ENCODE data around the gene SHISA7.
"Not testable (repeated sequence)": the region's sequence is repeated elsewhere in the genome, so short reads cannot be mapped to it uniquely, and the experiment has no call there.

SHISA7 gene

GRCh38 chr19:55409179-55409578, 33.9 kb downstream of the SHISA7 start:
- DNase-seq = not testable (repeated sequence)

DNA sequence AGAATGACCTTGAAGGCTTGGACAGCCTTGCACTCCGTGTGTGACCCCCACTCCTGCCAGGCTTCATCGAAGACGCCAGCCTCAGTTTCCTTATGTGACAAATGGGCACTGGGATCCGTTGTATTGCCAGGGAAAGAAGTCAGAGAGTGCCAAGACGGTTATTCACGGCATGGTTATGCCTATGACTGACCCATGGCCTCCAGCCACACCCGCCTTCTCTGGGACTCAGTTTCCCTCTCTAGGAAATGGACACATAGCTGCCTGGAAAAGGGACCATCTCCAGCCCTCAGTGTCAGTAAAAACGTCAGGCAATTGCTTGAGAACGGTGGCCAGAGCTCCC, 34.6 kb downstream of the SHISA7 start:
- no peak for DNase-seq

DNA sequence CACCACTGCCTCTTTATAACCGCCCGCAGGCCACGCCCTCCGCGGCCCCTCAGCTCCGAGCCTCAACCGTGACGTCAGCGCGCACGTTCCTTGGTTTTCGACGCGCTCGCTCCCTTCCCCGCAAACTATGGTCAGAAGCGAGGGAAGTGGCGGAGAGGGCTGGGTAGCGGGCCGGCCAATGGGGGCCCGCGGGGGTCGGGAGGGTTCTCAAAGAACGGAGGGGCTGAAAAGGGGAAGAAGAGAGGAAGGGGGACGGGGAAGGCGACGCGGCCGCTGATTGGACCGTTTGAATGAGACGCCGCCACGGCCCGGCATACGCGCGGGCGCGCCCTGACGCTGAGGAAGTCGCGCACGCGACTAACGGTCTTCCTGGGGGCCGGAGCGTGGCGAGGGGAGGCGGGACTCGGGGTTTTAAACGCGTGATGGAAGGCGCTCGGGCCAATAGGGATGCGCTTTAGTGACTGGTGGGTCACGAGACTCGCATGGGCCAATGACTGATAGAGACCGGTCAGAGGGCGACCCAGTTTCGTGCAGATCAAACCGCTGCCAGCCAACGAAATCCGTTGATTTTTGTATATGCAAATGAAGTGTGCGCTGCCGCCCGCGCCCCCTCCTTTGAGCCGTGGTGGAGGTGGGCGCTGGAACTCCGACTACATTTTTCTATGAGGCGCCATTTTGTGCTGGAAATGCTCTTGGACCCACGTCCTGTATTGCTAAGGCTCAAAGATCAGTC, 35.1 kb downstream of the SHISA7 start:
- peak; percentile 98 for DNase-seq

- DNase-seq = not testable (repeated sequence)
These were observed 35.6 kb downstream of the SHISA7 start, which contains the start of gene UBE2S for GRCh38 chr19:55407550-55407799. Gene UBE2S, minus strand, starts transcription at chr19:55407788. Its CDS starts 199 bp downstream, at chr19:55407589.

GRCh38 chr19:55406826-55407549, 36.1 kb downstream of the SHISA7 start:
- no peak for DNase-seq

GRCh38 chr19:55406091-55406825, 36.8 kb downstream of the SHISA7 start:
- DNase-seq = no peak

DNA sequence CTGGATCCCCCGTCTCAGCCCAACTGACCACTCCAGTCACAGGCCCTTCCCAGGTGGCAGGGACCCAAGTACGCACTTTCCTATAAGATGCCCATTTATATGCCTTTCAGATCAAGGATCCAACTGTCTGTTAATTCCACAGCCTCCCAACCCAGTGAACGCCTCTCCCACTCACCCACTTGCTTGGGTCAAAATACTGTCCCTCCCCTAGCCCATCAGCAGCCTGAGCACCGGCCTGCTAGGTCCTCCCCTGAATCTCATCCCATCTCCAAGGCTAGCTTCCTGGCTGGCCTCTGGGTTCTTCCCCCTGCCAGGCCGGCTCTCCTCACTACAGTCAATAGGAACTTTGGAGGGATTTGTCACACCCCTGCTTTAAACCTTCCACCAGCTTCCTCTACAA, 37.5 kb downstream of the SHISA7 start:
- no peak for DNase-seq

- DNase-seq = no peak
These were observed 40.6 kb downstream of the SHISA7 start for GRCh38 chr19:55402509-55402908.

GRCh38 chr19:55401390-55401789, 41.7 kb downstream of the SHISA7 start:
- not testable (repeated sequence) for DNase-seq

DNA sequence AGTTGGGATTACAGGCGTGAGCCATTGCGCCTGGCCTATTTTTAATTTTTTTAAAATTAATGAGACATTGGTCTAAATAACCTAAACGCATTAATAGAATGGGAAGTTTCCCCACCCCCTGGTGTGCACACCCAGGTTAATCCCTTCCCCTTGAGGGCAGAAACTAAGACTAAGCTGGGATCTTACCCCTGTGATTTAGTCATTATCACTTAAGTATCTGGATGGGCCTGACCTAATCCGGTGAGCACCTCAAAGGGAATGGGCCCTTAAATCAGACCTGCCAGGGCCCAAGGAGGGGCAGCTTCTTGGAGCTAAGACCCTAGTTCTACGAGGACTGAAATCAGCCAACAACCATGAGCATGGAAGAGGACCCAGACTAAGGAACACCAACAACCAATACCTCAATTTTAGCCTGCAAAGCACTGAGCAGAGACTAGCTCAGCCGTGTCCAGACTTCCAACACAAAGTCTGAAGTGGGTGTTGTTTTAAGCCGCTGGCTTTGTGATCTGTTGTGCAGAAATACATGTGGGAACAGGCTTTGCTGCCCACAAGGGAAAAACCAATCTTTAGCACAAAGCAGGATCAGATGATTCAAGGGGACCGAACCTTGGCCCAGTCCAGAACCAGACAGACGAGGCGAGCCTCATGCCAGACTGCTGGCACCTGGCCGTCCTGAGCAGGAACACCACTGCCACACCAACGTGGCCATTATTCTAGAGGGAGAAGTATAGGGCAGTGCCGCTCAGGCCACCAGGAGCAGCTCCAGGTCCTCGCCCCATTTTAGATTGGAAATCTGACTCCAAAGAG, 42.6 kb downstream of the SHISA7 start:
- no peak for DNase-seq

- DNase-seq = peak; percentile 66
These were observed 44.7 kb downstream of the SHISA7 start for GRCh38 chr19:55398200-55398925.

GRCh38 chr19:55392820-55393761, 50.0 kb downstream of the SHISA7 start:
- DNase-seq = no peak

DNA sequence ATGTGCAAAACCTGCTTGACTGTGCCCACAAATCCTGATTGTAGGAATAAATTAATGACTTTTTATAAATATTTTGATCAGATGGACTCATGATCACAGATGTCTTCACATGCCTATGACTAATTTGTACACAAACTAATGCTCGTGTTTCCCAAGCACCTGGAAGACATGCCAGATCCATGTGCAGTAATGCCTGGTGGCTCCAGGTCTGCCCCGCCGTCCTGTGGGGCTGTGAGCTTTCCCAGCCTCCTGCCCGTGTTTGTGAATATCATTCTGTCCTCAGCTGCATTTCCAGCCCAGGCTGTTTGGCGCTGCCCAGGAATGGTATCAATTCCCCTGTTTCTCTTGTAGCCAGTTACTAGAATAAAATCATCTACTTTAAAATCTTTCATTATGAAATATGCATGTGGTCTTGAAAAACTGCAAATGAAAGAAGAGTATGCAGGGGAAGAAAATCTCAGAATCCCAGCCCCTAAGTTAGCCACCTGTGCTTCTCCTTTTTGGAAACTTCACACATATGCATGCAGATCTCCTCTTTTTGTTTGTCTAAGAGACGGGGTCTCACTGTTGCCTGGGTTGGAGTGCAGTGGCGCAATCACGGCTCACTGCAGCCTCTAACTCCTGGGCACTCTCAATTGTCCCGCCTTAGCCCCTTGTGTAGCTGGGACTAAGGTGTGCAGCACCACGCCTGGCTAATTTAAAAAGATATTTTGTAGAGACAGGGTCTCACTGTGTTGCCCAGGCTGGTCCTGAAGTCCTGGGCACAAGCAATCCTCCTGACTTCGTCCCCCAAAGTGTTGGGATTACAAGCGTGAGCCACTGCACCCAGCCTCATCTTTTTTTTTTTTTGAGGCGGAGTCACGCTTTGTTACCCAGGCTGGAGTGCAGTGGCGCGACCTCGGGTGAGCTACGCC, 51.1 kb downstream of the SHISA7 start:
- DNase-seq = no peak

GRCh38 chr19:55391191-55391670, 51.9 kb downstream of the SHISA7 start:
- no peak for DNase-seq

DNA sequence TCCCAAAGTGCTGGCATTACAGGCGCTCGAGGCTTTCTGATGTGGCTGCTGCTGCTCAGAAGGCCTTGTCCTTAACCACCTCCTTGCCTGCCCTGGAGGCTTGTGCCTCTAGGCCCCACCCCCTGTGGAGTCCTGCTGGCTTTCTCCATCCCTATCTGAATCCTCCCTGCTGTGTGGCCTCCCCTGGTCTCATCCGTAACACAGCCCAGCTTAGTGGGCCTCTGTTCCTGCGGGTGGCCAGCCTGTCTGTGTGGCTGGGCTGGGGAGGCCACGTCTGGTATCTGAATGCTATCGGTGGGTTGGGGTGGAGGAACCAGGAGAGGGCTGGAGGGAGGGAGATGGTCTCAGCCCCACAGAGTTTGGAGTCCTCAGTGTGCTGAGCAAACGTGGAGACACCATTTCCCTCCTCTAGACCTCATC, 52.6 kb downstream of the SHISA7 start:
- DNase-seq = no peak

- no peak for DNase-seq
These were observed 53.4 kb downstream of the SHISA7 start for GRCh38 chr19:55389386-55390317.

- DNase-seq = no peak
These were observed 55.2 kb downstream of the SHISA7 start for GRCh38 chr19:55387736-55388497.

GRCh38 chr19:55386493-55386971, 56.6 kb downstream of the SHISA7 start:
- no peak for DNase-seq
